Endodermal cell (in vitro differentiated cells): Measurements from ENCODE around the gene SYT11. TPM values are rescaled to one million over a fixed set of nuclear protein-coding genes. Genes with fewer than 3 reads are reported as not detected.

Experiments used
- DNase-seq: peaks from one replicate; pipeline ENCODE4 v3.0.0-alpha.2; 2017
- H3K27ac ChIP-seq: 2 replicates; pipeline ENCODE4 v1.5.1; 2013; ENCODE audit warnings: mild to moderate bottlenecking, low read depth, low read length, moderate library complexity
- H3K27me3 ChIP-seq: 2 replicates; pipeline ENCODE4 v1.6.1; 2013; ENCODE audit warnings: mild to moderate bottlenecking, low read length, moderate library complexity; ENCODE audit not compliant: insufficient read depth, control insufficient read depth, poor library complexity, severe bottlenecking
- H3K36me3 ChIP-seq: 2 replicates; pipeline ENCODE4 v1.7.0; 2013; ENCODE audit warnings: mild to moderate bottlenecking, low read length, moderate library complexity; ENCODE audit not compliant: control insufficient read depth, insufficient read depth
- H3K4me1 ChIP-seq: one replicate; pipeline ENCODE4 v1.7.0; 2013; ENCODE audit warnings: low read length; ENCODE audit not compliant: control insufficient read depth, insufficient read depth
- H3K4me3 ChIP-seq: 2 replicates; pipeline ENCODE4 v1.5.1; 2013; ENCODE audit warnings: mild to moderate bottlenecking, low read length, moderate library complexity
- H3K9ac ChIP-seq: 2 replicates; pipeline ENCODE4 v1.6.1; 2013; ENCODE audit warnings: mild to moderate bottlenecking, low read length, moderate library complexity; ENCODE audit not compliant: poor library complexity, severe bottlenecking; ENCODE audit errors: extremely low read depth
- H3K9me3 ChIP-seq: 2 replicates; pipeline ENCODE4 v1.6.1; 2013; ENCODE audit warnings: mild to moderate bottlenecking, low read length, moderate library complexity; ENCODE audit not compliant: control insufficient read depth
- H3K27ac Mint-ChIP-seq: 2 replicates; pipeline ENCODE4 v1.8.0; 2020; ENCODE audit warnings: mixed read lengths
- H3K27me3 Mint-ChIP-seq: 2 replicates; pipeline ENCODE4 v1.8.0; 2021; ENCODE audit warnings: mild to moderate bottlenecking, mixed read lengths; ENCODE audit not compliant: insufficient read depth
- H3K36me3 Mint-ChIP-seq: 2 replicates; pipeline ENCODE4 v1.8.0; 2020; ENCODE audit warnings: low read depth, mixed read lengths
- H3K4me1 Mint-ChIP-seq: 2 replicates; pipeline ENCODE4 v1.8.0; 2020; ENCODE audit warnings: mixed read lengths
- H3K4me3 Mint-ChIP-seq: 2 replicates; pipeline ENCODE4 v1.8.0; 2020; ENCODE audit warnings: mild to moderate bottlenecking, moderate library complexity, mixed read lengths
- H3K9me3 Mint-ChIP-seq: 2 replicates; pipeline ENCODE4 v1.8.0; 2020; ENCODE audit warnings: mild to moderate bottlenecking, mixed read lengths
- WGBS, 2 experiments: methylation state at CpG; one replicate each; pipeline versions ENCODE4 v1.1.5 to v1.1.7; 2013; ENCODE audit warnings: missing lambda C conversion rate in 2 of 2, mixed read lengths in 1 of 2; ENCODE audit not compliant: insufficient coverage in 1 of 2, insufficient read length in 1 of 2; 5-methylcytosine and 5-hydroxymethylcytosine counted together
- total RNA-seq, 2 donors: library from RNA; stranded (reverse); fragmentation: NEBNext Ultra II Directional in 1 of 2; extraction: Animal tissue kit (Norgen Biotek cat#: 25700) in 1 of 2; gene quantifications; 2 replicates in 1 of 2; 3 replicates in 1 of 2; pipeline ENCODE4 v1.2.1, GENCODE V29; 2021
- TF ChIP-seq, protein P1 (sequence below): fragments of 200-600 bp; sonication (generic); conservative IDR thresholded peaks from 2 replicates; pipeline ENCODE4 v1.5.0; 2021; ENCODE audit warnings: antibody characterized with exemption, mild to moderate bottlenecking

Gene SYT11
- total RNA-seq, 2 donors from 2014 or later = 0.40 to 5.0 TPM

DNA sequence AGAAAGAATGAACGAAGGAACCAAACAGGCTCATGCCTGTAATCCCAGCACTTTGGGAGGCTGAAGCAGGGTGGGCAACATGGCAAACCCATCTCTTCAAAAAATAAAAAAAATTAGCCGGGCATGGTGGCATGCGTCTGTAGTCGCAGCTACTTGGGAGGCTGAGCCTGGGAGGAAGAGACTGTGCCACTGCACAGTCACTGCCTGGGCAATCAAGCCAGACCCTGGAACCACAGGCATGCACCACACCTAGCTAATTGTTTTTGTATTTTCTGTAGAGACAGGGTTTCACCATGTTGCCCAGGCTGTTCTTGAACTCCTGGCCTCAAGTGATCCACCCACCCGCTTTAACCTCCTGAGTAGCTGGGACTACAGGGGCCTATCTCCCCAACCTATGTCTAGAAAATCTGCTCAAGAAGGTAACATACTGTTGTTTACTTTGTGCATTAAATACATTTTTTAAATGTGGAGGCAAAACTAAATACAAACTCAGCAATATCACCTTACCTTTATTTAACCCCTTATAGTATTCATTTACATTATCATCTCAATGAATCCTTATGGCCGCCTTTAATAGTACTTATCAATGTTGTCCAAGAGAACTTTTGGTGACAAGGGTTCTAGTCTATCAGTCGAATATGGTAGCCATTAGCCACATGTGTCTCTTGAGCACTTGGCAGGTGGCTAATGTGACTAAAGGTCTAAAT lies 72.1 kb downstream of the SYT11 start:
- Histone ChIP-seq H3K4me1 (peaks cover 2% of the 10 kb centered on the region), H3K4me3 (peak overlapping the region; percentile 100), H3K9me3 (no peaks in the 10 kb centered on the region), H3K27ac (no peak overlapping the region), H3K36me3 (peaks cover 70% of the 10 kb centered on the region), H3K9ac (no peak overlapping the region), H3K27me3 (no peaks in the 10 kb centered on the region)
- Mint-ChIP-seq H3K4me3 (no peak overlapping the region), H3K9me3 (no peaks in the 10 kb centered on the region), H3K27me3 (no peaks in the 10 kb centered on the region), H3K4me1 (peaks cover 18% of the 10 kb centered on the region), H3K27ac (no peak overlapping the region), H3K36me3 (peaks cover 56% of the 10 kb centered on the region)
- no peak for DNase-seq
- 94% methylated on average over 2 to 7 of the region's 7 CpGs for WGBS, 2 experiments
- TF ChIP-seq, protein P1, sequence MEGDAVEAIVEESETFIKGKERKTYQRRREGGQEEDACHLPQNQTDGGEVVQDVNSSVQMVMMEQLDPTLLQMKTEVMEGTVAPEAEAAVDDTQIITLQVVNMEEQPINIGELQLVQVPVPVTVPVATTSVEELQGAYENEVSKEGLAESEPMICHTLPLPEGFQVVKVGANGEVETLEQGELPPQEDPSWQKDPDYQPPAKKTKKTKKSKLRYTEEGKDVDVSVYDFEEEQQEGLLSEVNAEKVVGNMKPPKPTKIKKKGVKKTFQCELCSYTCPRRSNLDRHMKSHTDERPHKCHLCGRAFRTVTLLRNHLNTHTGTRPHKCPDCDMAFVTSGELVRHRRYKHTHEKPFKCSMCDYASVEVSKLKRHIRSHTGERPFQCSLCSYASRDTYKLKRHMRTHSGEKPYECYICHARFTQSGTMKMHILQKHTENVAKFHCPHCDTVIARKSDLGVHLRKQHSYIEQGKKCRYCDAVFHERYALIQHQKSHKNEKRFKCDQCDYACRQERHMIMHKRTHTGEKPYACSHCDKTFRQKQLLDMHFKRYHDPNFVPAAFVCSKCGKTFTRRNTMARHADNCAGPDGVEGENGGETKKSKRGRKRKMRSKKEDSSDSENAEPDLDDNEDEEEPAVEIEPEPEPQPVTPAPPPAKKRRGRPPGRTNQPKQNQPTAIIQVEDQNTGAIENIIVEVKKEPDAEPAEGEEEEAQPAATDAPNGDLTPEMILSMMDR = no peak

DNA sequence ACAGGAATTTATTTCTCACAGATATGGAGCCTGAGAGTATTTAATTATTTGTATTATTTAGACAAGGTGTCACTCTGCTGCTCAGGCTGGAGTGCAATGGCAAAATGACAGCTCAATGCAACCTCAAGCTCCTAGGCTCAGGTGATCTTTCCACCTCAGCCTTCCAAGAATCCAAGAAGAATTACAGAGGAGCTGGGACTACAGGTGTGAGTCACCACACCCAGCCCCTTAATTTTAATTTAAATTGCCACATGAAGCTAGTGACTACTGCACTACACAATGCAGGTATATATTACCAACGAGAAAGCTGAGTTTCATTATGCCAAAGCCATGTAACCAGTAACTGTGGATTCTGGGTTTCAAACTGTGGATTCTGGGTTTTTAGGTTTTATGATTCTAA lies 72.7 kb downstream of the SYT11 start:
- H3K4me1 Mint-ChIP-seq = peaks cover 18% of the 10 kb centered on the region
- H3K9me3 Mint-ChIP-seq = no peaks in the 10 kb centered on the region
- TF ChIP-seq, protein P1 = no peak
- peaks cover 51% of the 10 kb centered on the region for H3K36me3 Mint-ChIP-seq
- H3K27me3 Mint-ChIP-seq = no peaks in the 10 kb centered on the region
- Histone ChIP-seq H3K36me3 (peaks cover 64% of the 10 kb centered on the region), H3K9me3 (no peaks in the 10 kb centered on the region), H3K27me3 (no peaks in the 10 kb centered on the region), H3K9ac (no peak overlapping the region), H3K27ac (no peak overlapping the region), H3K4me3 (peak overlapping the region; percentile 100), H3K4me1 (peaks cover 2% of the 10 kb centered on the region)
- no peak for DNase-seq
- H3K27ac Mint-ChIP-seq = no peak overlapping the region
- WGBS, 2 experiments = 80 to 85% methylated on average over 1 of the region's 1 CpG
- no peak overlapping the region for H3K4me3 Mint-ChIP-seq

DNA sequence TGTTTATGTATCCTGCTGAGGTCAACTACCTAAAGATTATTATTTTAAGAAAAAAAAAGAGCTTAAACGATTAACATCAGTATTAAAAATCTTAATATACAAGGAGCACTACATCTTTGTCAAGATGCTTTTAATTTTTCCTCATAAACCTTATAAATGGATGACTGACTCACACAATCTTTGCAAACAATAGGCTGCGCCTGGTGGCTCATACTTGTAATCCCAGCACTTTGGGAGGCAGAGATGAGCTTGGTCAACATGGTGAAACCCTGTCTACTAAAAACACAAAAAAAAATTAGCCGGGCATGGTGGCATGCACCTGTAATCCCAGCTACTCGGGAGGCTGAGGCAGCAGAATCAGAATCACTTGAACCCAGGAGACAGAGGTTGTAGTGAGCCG lies 73.1 kb downstream of the SYT11 start:
- peaks cover 2% of the 10 kb centered on the region for H3K4me1 ChIP-seq
- Mint-ChIP-seq H3K9me3 (no peaks in the 10 kb centered on the region), H3K4me1 (peaks cover 18% of the 10 kb centered on the region), H3K4me3 (no peak overlapping the region), H3K36me3 (peaks cover 47% of the 10 kb centered on the region), H3K27me3 (no peaks in the 10 kb centered on the region), H3K27ac (no peak overlapping the region)
- no peak overlapping the region for H3K27ac ChIP-seq
- no peak overlapping the region for H3K9ac ChIP-seq
- peaks cover 60% of the 10 kb centered on the region for H3K36me3 ChIP-seq
- peak overlapping the region; percentile 100 for H3K4me3 ChIP-seq
- H3K9me3 ChIP-seq = no peaks in the 10 kb centered on the region
- H3K27me3 ChIP-seq = no peaks in the 10 kb centered on the region
- TF ChIP-seq, protein P1 = no peak
- 86 to 95% methylated on average over 3 to 5 of the region's 5 CpGs for WGBS, 2 experiments
- no peak for DNase-seq
